HG03575 (cell line): ENCODE results near the gene ATG9B.

Experiments used
- ATAC-seq: cut with Tn5 transposase; IDR thresholded peaks from one replicate; pipeline ENCODE4 v1.9.1; 2021; ENCODE audit not compliant: unreplicated experiment, insufficient number of reproducible peaks, low FRiP score; ENCODE audit errors: extremely low read depth

ATG9B gene, protein sequence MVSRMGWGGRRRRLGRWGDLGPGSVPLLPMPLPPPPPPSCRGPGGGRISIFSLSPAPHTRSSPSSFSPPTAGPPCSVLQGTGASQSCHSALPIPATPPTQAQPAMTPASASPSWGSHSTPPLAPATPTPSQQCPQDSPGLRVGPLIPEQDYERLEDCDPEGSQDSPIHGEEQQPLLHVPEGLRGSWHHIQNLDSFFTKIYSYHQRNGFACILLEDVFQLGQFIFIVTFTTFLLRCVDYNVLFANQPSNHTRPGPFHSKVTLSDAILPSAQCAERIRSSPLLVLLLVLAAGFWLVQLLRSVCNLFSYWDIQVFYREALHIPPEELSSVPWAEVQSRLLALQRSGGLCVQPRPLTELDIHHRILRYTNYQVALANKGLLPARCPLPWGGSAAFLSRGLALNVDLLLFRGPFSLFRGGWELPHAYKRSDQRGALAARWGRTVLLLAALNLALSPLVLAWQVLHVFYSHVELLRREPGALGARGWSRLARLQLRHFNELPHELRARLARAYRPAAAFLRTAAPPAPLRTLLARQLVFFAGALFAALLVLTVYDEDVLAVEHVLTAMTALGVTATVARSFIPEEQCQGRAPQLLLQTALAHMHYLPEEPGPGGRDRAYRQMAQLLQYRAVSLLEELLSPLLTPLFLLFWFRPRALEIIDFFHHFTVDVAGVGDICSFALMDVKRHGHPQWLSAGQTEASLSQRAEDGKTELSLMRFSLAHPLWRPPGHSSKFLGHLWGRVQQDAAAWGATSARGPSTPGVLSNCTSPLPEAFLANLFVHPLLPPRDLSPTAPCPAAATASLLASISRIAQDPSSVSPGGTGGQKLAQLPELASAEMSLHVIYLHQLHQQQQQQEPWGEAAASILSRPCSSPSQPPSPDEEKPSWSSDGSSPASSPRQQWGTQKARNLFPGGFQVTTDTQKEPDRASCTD

DNA sequence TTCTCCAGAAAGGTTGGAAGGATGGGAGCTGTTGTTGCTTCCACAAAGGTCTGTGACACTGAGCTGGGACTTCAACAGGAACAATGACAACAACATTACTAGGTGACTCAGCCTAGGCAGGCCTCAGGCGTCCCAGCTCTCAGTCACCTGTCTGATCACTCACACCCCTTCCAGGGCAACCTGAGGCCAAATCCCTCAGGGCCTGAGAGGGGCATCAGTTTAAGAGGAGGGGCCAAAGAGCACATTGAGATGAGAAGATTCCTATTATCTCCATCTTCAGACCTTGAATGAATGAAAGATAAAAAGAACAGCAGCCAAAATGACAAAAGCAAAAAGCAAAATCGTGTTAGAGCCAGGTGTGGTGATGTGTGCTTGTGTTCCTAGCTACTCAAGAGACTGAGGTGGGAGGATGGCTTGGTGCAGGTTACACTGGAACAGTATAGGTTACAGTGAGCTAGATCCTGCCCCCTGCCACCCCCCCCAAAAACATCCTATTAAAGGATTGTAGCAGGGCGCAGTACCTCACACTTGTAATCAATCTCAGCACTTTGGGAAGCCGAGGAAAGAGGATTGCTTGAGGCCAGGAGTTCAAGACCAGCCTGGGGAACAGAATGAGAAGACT lies at the start of gene ATG9B:
Gene ATG9B (minus strand): TSS at position 60 of the 622 bp plus-strand sequence. CDS start 71 bp downstream, outside the sequence.
- ATAC-seq, result no peak

DNA sequence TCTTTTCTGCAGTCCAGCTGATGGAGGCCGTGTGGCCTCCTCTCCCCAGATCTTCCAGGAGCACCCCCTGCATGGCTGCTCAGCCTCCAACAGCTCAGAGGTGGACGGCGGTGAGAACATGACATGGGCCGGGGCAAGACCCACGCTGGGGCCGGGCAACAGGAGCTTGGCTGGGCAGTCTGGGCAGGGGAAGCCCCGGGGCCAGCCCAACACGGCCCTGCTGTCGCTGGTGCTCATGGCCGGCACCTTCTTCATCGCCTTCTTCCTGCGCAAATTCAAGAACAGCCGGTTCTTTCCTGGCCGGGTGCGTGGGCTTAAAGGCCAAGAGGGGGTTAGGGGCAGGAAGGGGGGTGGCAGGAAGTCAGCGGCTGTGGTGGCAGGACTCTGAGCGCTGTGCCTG lies 49.7 kb upstream of the ATG9B start:
- no peak for ATAC-seq

DNA sequence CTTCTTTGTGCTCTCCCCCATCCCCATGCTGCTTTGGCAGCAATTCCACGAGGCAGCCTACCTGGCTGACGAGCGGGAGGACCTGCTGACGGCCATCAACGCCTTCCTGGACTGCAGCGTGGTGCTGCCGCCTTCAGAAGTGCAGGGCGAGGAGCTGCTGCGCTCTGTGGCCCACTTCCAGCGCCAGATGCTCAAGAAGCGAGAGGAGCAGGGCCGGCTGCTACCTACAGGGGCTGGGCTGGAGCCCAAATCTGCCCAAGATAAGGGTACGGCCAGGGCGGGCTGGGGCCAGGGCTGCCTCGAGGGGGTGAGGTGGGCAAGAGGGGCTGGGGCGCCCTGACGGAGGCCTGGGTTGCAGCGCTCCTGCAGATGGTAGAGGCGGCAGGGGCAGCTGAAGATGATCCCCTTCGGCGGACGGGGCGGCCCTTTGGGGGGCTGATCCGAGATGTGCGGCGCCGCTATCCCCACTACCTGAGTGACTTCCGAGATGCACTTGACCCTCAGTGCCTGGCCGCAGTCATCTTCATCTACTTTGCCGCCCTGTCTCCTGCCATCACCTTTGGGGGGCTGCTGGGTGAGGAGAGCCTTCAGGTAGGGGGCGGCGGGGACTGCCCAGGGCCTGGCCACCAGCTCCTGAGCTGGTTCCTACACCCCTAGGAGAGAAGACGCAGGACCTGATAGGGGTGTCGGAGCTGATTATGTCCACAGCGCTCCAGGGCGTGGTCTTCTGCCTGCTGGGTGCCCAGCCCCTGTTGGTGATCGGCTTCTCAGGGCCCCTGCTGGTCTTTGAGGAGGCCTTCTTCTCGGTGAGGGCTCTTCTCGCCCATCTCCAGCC lies 47.0 kb upstream of the ATG9B start:
- ATAC-seq, result no peak

DNA sequence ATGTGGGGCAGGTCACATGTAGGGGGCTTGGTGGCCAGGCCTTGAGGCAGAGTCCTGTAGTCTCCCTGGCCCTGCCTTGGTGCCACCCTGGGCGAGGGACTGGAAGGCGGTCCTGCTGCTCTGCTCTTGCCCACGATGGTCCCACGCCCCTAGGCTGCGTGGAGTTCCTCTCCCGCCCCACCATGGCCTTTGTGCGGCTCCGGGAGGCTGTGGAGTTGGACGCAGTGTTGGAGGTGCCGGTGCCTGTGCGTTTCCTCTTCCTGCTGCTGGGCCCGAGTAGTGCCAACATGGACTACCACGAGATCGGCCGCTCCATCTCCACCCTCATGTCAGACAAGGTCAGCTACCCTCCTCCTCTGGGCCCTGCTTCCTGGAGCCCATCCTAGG lies 46.3 kb upstream of the ATG9B start:
- no peak for ATAC-seq

DNA sequence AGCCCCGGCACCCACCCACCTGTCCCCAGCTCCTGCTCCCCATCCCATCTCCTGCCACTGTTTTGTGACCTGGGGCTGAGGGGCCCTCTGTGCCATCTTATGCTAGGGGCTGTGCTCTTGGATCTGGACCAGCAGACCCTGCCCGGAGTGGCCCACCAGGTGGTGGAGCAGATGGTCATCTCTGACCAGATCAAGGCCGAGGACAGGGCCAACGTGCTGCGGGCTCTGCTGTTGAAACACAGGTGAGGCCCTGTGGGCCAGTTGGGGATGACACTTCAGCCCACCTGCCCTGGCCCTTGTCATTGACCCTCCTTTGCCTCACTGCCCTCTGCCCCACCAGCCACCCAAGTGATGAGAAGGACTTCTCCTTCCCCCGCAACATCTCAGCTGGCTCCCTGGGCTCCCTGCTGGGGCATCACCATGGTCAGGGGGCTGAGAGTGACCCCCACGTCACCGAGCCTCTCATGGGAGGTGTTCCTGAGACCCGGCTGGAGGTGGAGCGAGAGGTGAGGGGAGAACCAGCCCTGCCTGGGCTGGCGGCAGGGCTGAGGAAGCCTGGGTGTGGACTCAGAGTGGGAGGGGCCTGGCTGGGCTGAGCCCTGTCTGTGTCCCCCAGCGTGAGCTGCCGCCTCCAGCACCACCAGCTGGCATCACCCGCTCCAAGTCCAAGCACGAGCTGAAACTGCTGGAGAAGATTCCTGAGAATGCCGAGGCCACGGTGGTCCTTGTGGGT lies 45.7 kb upstream of the ATG9B start:
- ATAC-seq, result no peak

DNA sequence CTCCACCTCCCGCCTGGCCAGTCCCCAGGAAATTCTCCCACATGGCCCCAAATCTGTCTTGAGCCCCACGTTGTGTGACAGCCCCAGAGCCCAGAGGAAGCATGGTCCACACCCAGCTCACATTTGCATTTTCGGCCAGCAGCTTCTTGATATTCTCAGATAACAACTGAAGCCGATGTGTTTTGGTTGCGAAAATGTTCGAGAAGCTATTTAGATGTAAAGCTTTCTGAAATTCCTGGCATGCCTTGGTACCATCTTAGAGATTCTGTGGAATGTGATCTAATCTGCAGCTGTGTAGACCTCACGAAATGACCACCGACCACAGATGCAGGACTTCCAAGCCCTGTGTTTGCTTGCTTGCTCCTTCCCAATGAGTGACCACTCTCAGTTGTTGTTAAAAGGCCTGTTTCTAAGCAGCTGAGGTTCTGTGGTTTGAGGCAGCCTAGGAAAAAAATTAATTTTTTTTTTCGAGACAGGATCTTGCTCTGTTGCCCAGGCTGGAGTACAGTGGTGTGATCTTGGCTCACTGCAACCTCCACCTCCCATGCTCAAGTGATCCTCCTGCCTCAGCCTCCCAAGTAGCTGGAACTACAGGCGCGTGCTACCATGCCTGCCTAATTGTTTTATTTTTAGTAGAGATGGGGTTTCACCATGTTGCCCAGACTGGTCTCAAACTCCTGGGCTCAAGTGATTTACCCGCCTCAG lies 43.9 kb upstream of the ATG9B start:
- ATAC-seq, result no peak

DNA sequence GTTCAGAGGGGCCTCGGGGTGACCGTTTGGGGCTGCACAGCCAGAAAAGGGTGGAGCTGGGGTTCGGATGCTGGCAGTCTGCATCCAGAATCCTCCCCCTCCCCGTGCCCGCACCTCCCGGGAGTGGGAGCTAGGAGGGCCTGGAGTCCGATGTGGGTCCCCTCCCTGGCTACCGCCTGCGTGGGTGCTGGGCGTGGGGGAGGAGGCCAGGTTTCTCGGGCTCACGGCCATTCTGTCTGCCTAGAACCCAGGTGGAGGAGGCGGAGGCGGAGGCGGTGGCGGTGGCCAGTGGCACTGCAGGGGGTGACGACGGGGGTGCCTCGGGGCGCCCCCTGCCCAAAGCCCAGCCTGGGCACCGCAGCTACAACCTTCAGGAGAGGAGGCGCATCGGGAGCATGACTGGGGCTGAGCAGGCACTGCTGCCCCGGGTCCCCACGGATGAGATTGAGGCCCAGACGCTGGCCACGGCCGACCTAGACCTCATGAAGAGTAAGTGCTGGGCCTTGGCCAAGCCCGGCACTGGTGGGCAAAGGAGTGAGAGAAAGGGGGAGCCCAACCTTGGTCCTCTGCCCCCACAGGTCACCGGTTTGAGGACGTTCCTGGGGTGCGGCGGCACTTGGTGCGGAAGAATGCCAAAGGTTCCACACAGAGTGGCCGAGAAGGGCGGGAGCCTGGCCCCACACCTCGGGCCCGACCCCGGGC lies 42.1 kb upstream of the ATG9B start:
- ATAC-seq, result no peak

DNA sequence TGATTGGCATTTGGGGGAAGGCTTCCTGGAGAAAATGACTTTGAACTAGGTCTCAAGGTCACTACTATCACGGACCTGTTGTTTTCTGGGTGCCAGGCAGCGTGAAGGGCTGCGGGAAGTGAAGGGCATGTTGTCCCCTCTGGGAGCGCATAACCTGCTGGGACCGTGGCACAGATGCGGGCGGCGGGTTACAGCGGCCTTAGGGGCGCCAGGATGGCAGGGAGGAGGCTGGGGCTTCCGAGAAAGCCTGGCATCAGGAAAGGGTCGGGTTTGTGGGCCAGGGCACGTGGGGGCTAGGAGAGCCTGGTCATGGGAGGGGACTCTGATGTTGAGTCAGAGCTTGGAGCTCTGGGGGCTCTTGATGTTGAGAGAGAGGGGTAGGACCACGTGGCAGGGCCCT lies 41.2 kb upstream of the ATG9B start:
- ATAC-seq, result no peak

DNA sequence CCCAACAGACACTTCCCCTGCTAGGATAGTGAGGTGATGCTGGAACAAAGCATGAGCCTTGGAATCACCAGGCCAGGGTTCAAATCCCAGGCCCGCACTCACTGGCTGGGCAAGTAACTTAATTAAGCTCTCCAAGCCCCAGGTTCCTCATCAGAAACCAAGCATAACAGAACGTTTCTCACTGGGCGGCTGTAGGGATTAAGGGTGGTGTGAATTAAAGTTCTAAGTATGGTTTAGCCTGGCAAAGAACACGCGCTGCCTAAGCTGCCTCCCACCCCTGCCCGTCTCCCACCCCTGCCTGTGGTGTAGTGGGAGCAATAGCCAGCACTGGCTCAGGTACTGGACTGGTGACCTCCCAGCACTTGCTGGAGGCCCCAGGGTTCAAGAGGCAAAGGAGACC lies 40.7 kb upstream of the ATG9B start:
- ATAC-seq, result no peak

DNA sequence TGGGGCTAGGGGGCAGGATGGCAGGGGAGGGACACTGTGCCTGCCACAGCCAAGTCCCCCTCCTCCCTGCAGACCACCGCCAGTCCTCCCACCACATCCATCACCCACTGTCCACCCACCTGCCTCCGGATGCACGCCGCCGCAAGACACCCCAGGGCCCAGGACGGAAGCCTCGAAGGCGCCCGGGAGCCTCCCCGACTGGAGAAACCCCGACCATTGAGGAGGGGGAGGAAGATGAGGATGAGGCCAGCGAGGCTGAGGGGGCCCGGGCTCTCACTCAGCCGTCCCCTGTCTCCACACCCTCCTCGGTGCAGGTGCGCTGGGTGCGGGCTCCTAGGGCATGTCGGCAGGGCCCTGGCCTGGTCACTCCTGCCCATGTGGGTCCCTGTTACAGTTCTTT lies 40.2 kb upstream of the ATG9B start:
- ATAC-seq, result no peak

DNA sequence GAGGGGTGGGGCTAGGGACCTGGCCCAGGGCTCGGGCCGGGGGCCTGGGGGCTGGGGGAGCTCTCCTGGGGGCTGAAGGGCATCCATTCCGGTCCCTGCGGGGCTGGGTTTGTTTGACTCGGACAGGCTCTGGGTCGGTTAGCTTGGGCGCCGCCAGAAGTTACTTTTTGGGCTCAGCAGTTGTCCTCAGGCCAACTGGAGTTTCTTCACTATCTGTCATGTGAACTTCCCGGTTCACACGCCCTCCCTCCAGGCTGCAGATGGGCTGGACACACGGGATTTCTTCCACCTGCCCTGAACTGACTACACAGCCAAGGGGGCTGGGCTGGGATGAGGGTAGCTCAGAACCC lies 38.9 kb upstream of the ATG9B start:
- no peak for ATAC-seq

DNA sequence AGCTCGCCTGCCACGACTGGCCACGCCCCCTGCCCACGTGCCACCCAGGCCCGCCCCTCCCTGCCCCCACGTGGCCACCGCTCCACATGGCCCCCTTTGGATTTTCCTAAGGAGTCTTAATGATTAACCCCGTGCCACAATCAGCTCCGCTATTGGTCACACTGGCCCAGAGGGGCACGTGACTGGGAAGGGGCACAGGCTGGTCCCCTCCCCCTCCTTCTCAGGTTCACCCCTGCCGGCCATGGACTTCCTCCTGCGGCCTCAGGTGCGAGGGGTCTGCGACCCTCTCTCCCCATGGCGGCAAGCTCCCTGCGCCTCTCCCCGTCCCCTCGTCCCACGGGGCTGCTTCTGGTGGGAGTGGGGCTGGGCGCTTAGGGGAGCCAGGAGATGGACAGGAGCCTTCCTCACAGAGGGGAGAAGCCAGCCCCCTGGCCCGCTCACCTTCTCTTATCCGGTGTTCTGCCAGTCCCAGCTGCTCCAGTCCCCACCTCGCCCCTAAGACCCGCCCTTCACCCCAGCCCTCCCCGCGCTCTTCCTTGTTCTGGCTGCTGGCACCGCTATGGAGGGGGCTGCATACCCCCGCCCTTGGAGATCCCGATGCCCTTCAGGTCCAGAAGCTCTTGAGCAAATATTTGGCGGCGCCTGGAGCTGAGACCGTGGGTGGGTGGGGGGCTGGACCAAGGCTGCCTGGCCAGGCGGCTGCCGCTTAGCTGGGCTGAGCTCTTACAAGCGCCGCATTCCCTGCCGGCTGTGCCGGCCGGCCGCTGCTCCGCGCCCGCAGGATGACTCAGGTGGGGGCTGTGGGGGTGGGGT lies 38.3 kb upstream of the ATG9B start:
- no peak for ATAC-seq

DNA sequence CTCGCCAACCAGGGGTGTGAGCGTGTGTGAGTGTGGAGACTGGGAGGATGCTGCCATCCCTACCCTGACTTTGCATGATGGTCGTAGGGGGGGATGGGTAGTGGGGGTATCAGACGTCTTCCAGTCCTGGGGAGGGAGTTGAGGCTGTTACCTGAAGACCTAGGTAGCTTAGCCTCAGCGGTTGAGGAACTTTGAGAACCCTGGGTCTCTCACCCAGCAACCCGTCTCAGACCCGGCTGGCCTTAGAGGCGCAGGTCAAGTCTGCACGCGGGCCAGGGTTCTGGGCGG lies 37.8 kb upstream of the ATG9B start:
- no peak for ATAC-seq

DNA sequence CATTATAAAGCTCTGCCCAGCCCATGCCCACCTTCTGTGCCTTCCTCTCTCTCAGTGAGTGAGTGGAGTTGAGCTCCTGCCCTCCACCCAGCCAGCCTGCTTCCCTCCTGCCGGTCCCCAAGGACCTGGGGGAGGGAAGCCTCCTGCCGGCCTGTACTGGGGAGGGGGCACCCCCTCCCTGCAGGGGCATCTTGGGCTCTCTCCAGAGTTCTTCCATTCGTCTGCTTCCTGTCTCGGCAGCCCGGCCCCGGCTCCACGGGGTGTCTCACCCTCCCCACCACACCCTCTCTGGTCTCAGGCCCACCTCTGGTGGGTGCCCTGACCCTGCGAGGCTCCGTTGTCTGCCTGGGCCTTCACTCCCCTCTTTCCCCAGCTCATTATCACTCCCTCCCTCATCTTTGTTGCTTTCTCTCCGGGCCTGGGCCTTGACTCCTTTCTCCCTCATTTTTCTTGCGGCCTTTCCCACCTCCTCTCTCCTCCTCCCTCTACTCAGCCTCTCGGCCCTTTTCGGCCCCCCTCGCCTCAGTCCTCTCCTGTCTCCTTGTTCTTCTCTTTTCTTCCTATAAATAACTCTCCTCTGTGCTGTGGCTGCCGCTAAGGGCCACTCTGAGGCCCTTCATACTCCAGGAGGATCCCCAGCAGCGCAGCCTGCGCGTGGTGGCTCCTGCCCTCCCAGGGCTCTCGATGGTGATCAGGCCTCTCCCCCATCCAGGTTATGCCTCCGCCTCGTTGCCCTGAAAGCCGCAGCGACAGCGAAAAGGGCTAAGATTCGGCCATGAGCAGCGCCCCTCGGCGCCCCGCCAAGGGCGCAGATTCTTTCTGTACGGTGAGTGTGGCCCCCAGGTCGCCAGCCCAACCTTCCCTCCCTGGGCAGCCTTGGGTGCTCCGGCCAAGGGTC lies 37.2 kb upstream of the ATG9B start:
- no peak for ATAC-seq

DNA sequence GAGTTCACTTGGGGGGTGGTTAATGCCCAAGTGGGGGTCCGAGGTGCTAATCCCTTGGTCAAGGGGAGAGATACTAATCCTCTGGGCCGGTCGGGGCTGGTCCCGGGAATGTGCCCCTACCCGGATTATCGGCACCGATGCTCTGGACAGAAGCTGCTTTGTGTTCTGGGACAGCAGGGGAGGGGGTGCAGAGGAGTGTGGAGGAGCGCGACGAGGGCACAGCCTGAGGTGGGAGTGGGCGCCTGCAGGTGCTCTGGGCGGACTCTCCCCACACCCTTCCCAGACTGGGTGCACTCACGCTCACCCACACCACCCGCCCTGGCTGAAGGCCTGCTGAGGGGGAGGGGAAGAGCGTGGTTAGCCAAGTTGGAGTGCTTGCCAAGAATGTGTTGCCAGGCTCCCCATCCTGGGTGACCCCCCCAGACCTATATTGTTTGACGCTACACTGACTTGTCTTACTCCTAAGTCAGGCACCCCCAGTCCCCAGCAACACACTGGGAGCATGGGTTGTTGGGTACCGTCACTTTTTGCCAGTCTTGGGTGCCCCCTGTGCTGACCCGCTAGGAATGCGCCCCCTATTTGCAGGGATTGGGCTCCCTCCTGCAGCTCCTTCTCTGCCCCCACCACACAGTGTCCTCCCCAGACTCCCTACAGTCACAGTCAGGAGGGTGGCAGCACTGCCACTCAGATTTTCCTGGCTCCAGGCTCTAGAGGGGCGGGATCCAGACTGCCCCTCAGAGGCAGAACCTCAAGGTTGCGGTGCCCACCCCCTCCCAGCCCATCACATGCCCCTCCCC lies 36.3 kb upstream of the ATG9B start:
- no peak for ATAC-seq
